MCF 10A (cell line): ENCODE measurements around the gene OR5M10. TPM values are rescaled to one million over a fixed set of nuclear protein-coding genes. Genes with fewer than 3 reads are reported as not detected.
"Not testable (repeated sequence)": the region's sequence is repeated elsewhere in the genome, so short reads cannot be mapped to it uniquely, and the experiment has no call there.

ENCODE experiments used
- BruUV-seq: library from RNA; stranded (reverse); fragments of 400-500 nt; replicated peaks from 2 replicates; lab custom pipeline; 2021; lab: Mats Ljungman, UMichigan
- CTCF ChIA-PET: fragments of 300-600 bp; sonication (Branson Sonifier 250); formaldehyde crosslinking; extraction: SDS; loops from one replicate; lab custom pipeline; 2021; ENCODE audit warnings: antibody characterized with exemption, inconsistent platforms; lab: Yijun Ruan, JAX
- POLR2A ChIA-PET: fragments of 300-600, 350-650 bp; sonication (Branson Sonifier 250); formaldehyde crosslinking; extraction: SDS; loops from one replicate; lab custom pipeline; 2020; ENCODE audit warnings: antibody characterized with exemption, inconsistent platforms; lab: Yijun Ruan, JAX
- DNase-seq: peaks from one replicate; pipeline ENCODE4 v3.0.0-alpha.2; 2018; ENCODE audit not compliant: unreplicated experiment
- H3K27ac Mint-ChIP-seq: one replicate; pipeline ENCODE4 v1.8.0; 2022; ENCODE audit warnings: mild to moderate bottlenecking, low read depth, mixed read lengths; ENCODE audit not compliant: unreplicated experiment
- H3K27me3 Mint-ChIP-seq: one replicate; pipeline ENCODE4 v1.8.0; 2022; ENCODE audit warnings: mixed read lengths; ENCODE audit not compliant: insufficient read depth, unreplicated experiment
- H3K36me3 Mint-ChIP-seq: one replicate; pipeline ENCODE4 v1.8.0; 2022; ENCODE audit warnings: mild to moderate bottlenecking, moderate library complexity, mixed read lengths; ENCODE audit not compliant: insufficient read depth, unreplicated experiment
- H3K4me1 Mint-ChIP-seq: one replicate; pipeline ENCODE4 v1.8.0; 2022; ENCODE audit warnings: mixed read lengths; ENCODE audit not compliant: insufficient read depth, unreplicated experiment
- H3K4me3 Mint-ChIP-seq: one replicate; pipeline ENCODE4 v1.8.0; 2022; ENCODE audit warnings: mild to moderate bottlenecking, moderate library complexity, mixed read lengths; ENCODE audit not compliant: unreplicated experiment
- H3K9me3 Mint-ChIP-seq: one replicate; pipeline ENCODE4 v1.8.0; 2022; ENCODE audit warnings: mixed read lengths; ENCODE audit not compliant: unreplicated experiment
- CTCF ChIP-seq: fragments of 200-600 bp; IDR thresholded peaks from one replicate; pipeline ENCODE4 v1.8.0; 2022; ENCODE audit warnings: antibody characterized with exemption, mild to moderate bottlenecking; ENCODE audit not compliant: unreplicated experiment
- intact Hi-C: fragments of 100-400 bp; cut with micrococcal nuclease; formaldehyde crosslinking; loops from 2 replicates; pipeline ENCODE4 v1.14.1; 2022
- total RNA-seq: library from RNA; stranded (reverse); gene quantifications from 2 replicates; pipeline ENCODE4 v1.2.3, GENCODE V29; 2022

Gene OR5M10
- total RNA-seq, 1 experiment from 2014 or later = not detected

- no peak for DNase-seq
- no peak overlapping the region for H3K27ac Mint-ChIP-seq
- intact Hi-C loops = no loop called here
- no peaks in the 10 kb centered on the region for H3K27me3 Mint-ChIP-seq
- peaks cover 26% of the 10 kb centered on the region for H3K9me3 Mint-ChIP-seq
- TF ChIP-seq CTCF = no peak
- no peaks in the 10 kb centered on the region for H3K36me3 Mint-ChIP-seq
- no peaks in the 10 kb centered on the region for H3K4me1 Mint-ChIP-seq
- H3K4me3 Mint-ChIP-seq = no peak overlapping the region
- CTCF ChIA-PET = no interaction called here
- POLR2A ChIA-PET = no interaction called here
- no TSS peak for BruUV-seq
Observed at GRCh38 chr11:56558574-56558973, 18.9 kb downstream of the OR5M10 start.

- H3K27me3 Mint-ChIP-seq, BruUV-seq, H3K27ac Mint-ChIP-seq, intact Hi-C loops, H3K4me3 Mint-ChIP-seq, DNase-seq, H3K4me1 Mint-ChIP-seq, CTCF ChIA-PET, H3K36me3 Mint-ChIP-seq: not testable (repeated sequence)
- POLR2A ChIA-PET = interaction anchor here (0.6 kb wide), 1 partner anchor 1243 kb away, joined by 3 read pairs; no protein-coding TSS in a partner anchor
- peaks cover 25% of the 10 kb centered on the region for H3K9me3 Mint-ChIP-seq
Observed at GRCh38 chr11:56554691-56555090, 22.8 kb downstream of the OR5M10 start.

GRCh38 chr11:56545531-56545930 is 32.0 kb downstream of the OR5M10 start:
- POLR2A ChIA-PET = no interaction called here
- H3K27ac Mint-ChIP-seq = no peak overlapping the region
- BruUV-seq = no TSS peak
- no peaks in the 10 kb centered on the region for H3K36me3 Mint-ChIP-seq
- peaks cover 26% of the 10 kb centered on the region for H3K9me3 Mint-ChIP-seq
- no peak for DNase-seq
- H3K4me1 Mint-ChIP-seq = no peaks in the 10 kb centered on the region
- CTCF ChIA-PET = no interaction called here
- intact Hi-C loops = no loop called here
- no peaks in the 10 kb centered on the region for H3K27me3 Mint-ChIP-seq
- no peak for TF ChIP-seq CTCF
- H3K4me3 Mint-ChIP-seq = no peak overlapping the region

- Mint-ChIP-seq H3K27me3 (no peaks in the 10 kb centered on the region), H3K4me3 (no peak overlapping the region), H3K27ac (no peak overlapping the region), H3K4me1 (no peaks in the 10 kb centered on the region), H3K9me3 (peaks cover 26% of the 10 kb centered on the region), H3K36me3 (no peaks in the 10 kb centered on the region)
- intact Hi-C loops = no loop called here
- BruUV-seq = no TSS peak
- POLR2A ChIA-PET = no interaction called here
- no peak for DNase-seq
- TF ChIP-seq CTCF = no peak
- CTCF ChIA-PET = no interaction called here
Observed at GRCh38 chr11:56543739-56544138, 33.8 kb downstream of the OR5M10 start.

- H3K27ac Mint-ChIP-seq = no peak within 1 kb of the TSS
- ChIA-PET CTCF (no interaction called here), POLR2A (no interaction called here)
- H3K27me3 Mint-ChIP-seq = no peaks in the 10 kb centered on the region
- H3K4me3 Mint-ChIP-seq = no peak within 1 kb of the TSS
- H3K9me3 Mint-ChIP-seq = peaks cover 26% of the 10 kb centered on the region
- no peaks in the 10 kb centered on the region for H3K36me3 Mint-ChIP-seq
- no TSS peak for BruUV-seq
- no peak for DNase-seq
- intact Hi-C loops = no loop called here
- TF ChIP-seq CTCF = no peak
- H3K4me1 Mint-ChIP-seq = no peaks in the 10 kb centered on the region
Observed at GRCh38 chr11:56543157-56543556, 34.4 kb downstream of the OR5M10 start, which contains the start of gene OR5M11. OR5M11 (minus strand) TSS chr11:56543257; CDS start chr11:56543257, 0 bp downstream.
